Measurements from ENCODE around the gene PPTC7.

GRCh38 chr12:110546339-110546738, 36.8 kb downstream of the PPTC7 start:
- TF ChIP-seq EZH2 (IDR thresholded peaks at IDR 0.05; ENCODE audit: insufficient read depth, poor library complexity, severe bottlenecking) (no peak), EZH2phosphoT487 (IDR thresholded peaks at IDR 0.05; ENCODE audit: insufficient read depth, low read depth) (peak; percentile 96)
